HepG2 (cell line): ENCODE data around the gene LTB4R. TPM values are rescaled to one million over a fixed set of nuclear protein-coding genes. Genes with fewer than 3 reads are reported as not detected.

Source experiments
- ATF4 ChIP-seq, 2 experiments: fragments of 450-650 bp in 1 of 2; sonication (generic) in 1 of 2; formaldehyde crosslinking; IDR thresholded peaks; 2 replicates each; pipeline versions ENCODE4 v1.5.0 to v1.8.0; 2020 to 2022; ENCODE audit warnings: mild to moderate bottlenecking in 1 of 2, missing genetic modification reagents in 1 of 2
- ATF7 ChIP-seq, 2 experiments: fragments of 450-650 bp in 1 of 2; sonication (generic) in 1 of 2; formaldehyde crosslinking in 1 of 2; IDR thresholded peaks; 2 replicates each; pipeline versions ENCODE4 v1.4.0 to v1.6.1; 2016 to 2020; ENCODE audit warnings: antibody characterized with exemption in 1 of 2, mild to moderate bottlenecking in 1 of 2, missing genetic modification reagents in 1 of 2
- BRD4 ChIP-seq: sonication (generic); formaldehyde crosslinking; IDR thresholded peaks from 2 replicates; pipeline ENCODE4 v1.4.0; 2020; ENCODE audit warnings: missing genetic modification reagents
- FOXC1 ChIP-seq: sonication (generic); formaldehyde crosslinking; IDR thresholded peaks from 2 replicates; pipeline ENCODE4 v1.8.0; 2022; ENCODE audit warnings: mild to moderate bottlenecking, missing genetic modification reagents, borderline replicate concordance
- HIVEP1 ChIP-seq: sonication (generic); formaldehyde crosslinking; IDR thresholded peaks from 2 replicates; pipeline ENCODE4 v1.4.0; 2020; ENCODE audit warnings: mild to moderate bottlenecking, missing genetic modification reagents
- JUN ChIP-seq: sonication (generic); formaldehyde crosslinking; IDR thresholded peaks from 2 replicates; pipeline ENCODE4 v1.4.0; 2020; ENCODE audit warnings: mild to moderate bottlenecking, missing genetic modification reagents
- NFE2L2 ChIP-seq: fragments of 150-350 bp; IDR thresholded peaks from 2 replicates; pipeline ENCODE4 v1.6.1; 2014; ENCODE audit warnings: low read length
- RARG ChIP-seq: sonication (generic); formaldehyde crosslinking; IDR thresholded peaks from 2 replicates; pipeline ENCODE4 v1.4.0; 2020; ENCODE audit warnings: low read depth, mild to moderate bottlenecking, missing genetic modification reagents
- REXO4 ChIP-seq: sonication (generic); formaldehyde crosslinking; IDR thresholded peaks from 2 replicates; pipeline ENCODE4 v1.8.0; 2022; ENCODE audit warnings: missing genetic modification reagents, mild to moderate bottlenecking, borderline replicate concordance
- RNF219 ChIP-seq: sonication (generic); formaldehyde crosslinking; IDR thresholded peaks from 2 replicates; pipeline ENCODE4 v1.5.0; 2020; ENCODE audit warnings: mild to moderate bottlenecking, missing genetic modification reagents
- U2AF1 ChIP-seq: fragments of 200-400 bp; formaldehyde crosslinking; optimal IDR thresholded peaks from 2 replicates; pipeline ENCODE3; 2017; ENCODE audit warnings: mild to moderate bottlenecking, low read depth, low read length
- ZBTB2 ChIP-seq: sonication (generic); formaldehyde crosslinking; IDR thresholded peaks from 2 replicates; pipeline ENCODE4 v1.8.0; 2022; ENCODE audit warnings: low read depth, missing genetic modification reagents
- ZC3H4 ChIP-seq: sonication (generic); formaldehyde crosslinking; IDR thresholded peaks from 2 replicates; pipeline ENCODE4 v1.4.0; 2020; ENCODE audit warnings: missing genetic modification reagents, borderline replicate concordance
- ZFAT ChIP-seq: sonication (generic); formaldehyde crosslinking; conservative IDR thresholded peaks from 2 replicates; pipeline ENCODE4 v1.8.1; 2023; ENCODE audit warnings: missing genetic modification reagents, inconsistent platforms
- ZMYM4 ChIP-seq: sonication (generic); formaldehyde crosslinking; IDR thresholded peaks from 2 replicates; pipeline ENCODE4 v1.8.1; 2023; ENCODE audit warnings: mild to moderate bottlenecking, missing genetic modification reagents
- ZNF143 ChIP-seq: sonication (generic); formaldehyde crosslinking; IDR thresholded peaks from 2 replicates; pipeline ENCODE4 v1.4.0; 2020; ENCODE audit warnings: missing genetic modification reagents
- ZNF230 ChIP-seq: sonication (generic); formaldehyde crosslinking; IDR thresholded peaks from 2 replicates; pipeline ENCODE4 v1.4.0; 2020; ENCODE audit warnings: mild to moderate bottlenecking, missing genetic modification reagents
- ZNF678 ChIP-seq: sonication (generic); formaldehyde crosslinking; IDR thresholded peaks from 2 replicates; pipeline ENCODE4 v1.4.0; 2020; ENCODE audit warnings: mild to moderate bottlenecking, missing genetic modification reagents
- ZNF772 ChIP-seq: sonication (generic); formaldehyde crosslinking; IDR thresholded peaks from 2 replicates; pipeline ENCODE4 v1.5.0; 2020; ENCODE audit warnings: mild to moderate bottlenecking, missing genetic modification reagents
- polyA plus RNA-seq, 8 experiments: library from polyadenylated mRNA; depleted of rRNA in 3 of 8; stranded (reverse) in 7 of 8; unstranded in 1 of 8; fragments of >200 nt; fragmentation: Illumina TruSeq in 4 of 8; extraction: Trizol in 4 of 8; gene quantifications; 2 replicates each; pipeline versions ENCODE4 v1.2.1 to v1.2.3, GENCODE V29; 2011 to 2016; ENCODE audit warnings: low read depth in 4 of 8, missing spikeins in 1 of 8, mixed read lengths in 1 of 8; ENCODE audit not compliant: insufficient read depth in 1 of 8
- total RNA-seq, 5 experiments: library from RNA; depleted of rRNA; stranded (reverse); fragments of >200 nt; fragmentation: Illumina TruSeq; extraction: Trizol; gene quantifications; 2 replicates each; pipeline ENCODE4 v1.2.3, GENCODE V29; 2016; ENCODE audit warnings: low read depth in 1 of 5
- TF ChIP-seq, protein P1 (sequence below): sonication (generic); formaldehyde crosslinking; IDR thresholded peaks from 2 replicates; pipeline ENCODE4 v1.8.1; 2023; ENCODE audit warnings: mild to moderate bottlenecking, moderate library complexity, missing genetic modification reagents
- TF ChIP-seq, protein P2 (sequence below): sonication (generic); formaldehyde crosslinking; IDR thresholded peaks from 2 replicates; pipeline ENCODE4 v1.4.0; 2020; ENCODE audit warnings: mild to moderate bottlenecking, missing genetic modification reagents, borderline replicate concordance

The LTB4R gene
- total and polyA plus RNA-seq, 2 of the 13 experiments (the other 11 are each of a cell fraction or from before 2014, with no cell fraction given): 3.2 to 8.2 TPM

GRCh38 chr14:24366721-24367513, 55.6 kb downstream of the LTB4R start (continued):
- TF ChIP-seq ATF4 (CRISPR knock-in tag; IDR thresholded peaks at IDR 0.05) (no peak), U2AF1 (no peak), ATF7 (IDR thresholded peaks at IDR 0.05) (no peak), ATF7 (CRISPR knock-in tag; IDR thresholded peaks at IDR 0.05) (peak; percentile 47; the same call in 1 of the 2 replicates), NFE2L2 (no peak), ZNF772 (CRISPR knock-in tag) (no peak; the same call in 1 of the 2 replicates), ZMYM4 (CRISPR knock-in tag) (peak; percentile 58), HIVEP1 (peak; percentile 61; the same call in 1 of the 2 replicates), ZNF678 (0 out of 2 replicates have a peak, but pooled peaks have one; percentile 54), JUN (CRISPR knock-in tag) (0 out of 2 replicates have a peak, but pooled peaks have one; percentile 40), ZFAT (CRISPR knock-in tag) (0 out of 2 replicates have a peak, but pooled peaks have one; percentile 62), FOXC1 (CRISPR knock-in tag) (peak; percentile 67; the same call in 1 of the 2 replicates), BRD4 (CRISPR knock-in tag) (no peak), REXO4 (CRISPR knock-in tag) (no peak), RARG (CRISPR knock-in tag) (no peak), ZNF143 (CRISPR knock-in tag) (no peak), ZC3H4 (CRISPR knock-in tag) (peak; percentile 27; the same call in 1 of the 2 replicates), ZBTB2 (no peak), ZNF230 (CRISPR knock-in tag) (peak; percentile 90; the same call in 1 of the 2 replicates), RNF219 (no peak)
- TF ChIP-seq, protein P1, sequence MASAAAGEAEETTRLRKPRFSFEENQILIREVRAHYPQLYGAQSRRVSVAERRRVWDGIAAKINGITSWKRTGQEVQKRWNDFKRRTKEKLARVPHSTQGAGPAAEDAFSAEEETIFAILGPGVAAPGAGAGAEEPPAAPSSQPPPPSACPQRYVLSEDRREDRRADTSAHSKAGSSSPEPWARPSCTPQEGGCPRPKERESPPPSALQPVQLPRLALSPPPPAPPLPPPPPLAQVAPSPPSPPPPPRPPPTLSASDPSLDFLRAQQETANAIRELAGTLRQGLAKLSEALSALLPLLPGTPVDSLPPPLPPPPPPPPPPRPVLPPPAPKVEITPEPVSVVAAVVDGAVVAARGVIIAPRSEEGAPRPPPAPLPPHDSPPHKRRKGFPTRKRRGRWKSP: peak; percentile 79; the same call in 1 of the 2 replicates
- TF ChIP-seq, protein P2, sequence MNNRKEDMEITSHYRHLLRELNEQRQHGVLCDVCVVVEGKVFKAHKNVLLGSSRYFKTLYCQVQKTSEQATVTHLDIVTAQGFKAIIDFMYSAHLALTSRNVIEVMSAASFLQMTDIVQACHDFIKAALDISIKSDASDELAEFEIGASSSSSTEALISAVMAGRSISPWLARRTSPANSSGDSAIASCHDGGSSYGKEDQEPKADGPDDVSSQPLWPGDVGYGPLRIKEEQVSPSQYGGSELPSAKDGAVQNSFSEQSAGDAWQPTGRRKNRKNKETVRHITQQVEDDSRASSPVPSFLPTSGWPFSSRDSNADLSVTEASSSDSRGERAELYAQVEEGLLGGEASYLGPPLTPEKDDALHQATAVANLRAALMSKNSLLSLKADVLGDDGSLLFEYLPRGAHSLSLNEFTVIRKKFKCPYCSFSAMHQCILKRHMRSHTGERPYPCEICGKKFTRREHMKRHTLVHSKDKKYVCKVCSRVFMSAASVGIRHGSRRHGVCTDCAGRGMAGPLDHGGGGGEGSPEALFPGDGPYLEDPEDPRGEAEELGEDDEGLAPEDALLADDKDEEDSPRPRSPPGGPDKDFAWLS (CRISPR knock-in tag): no peak; the same call in 1 of the 2 replicates
